IMR-90 (cell line): Measurements from ENCODE around the gene PACC1.

Experiments
- CEBPB ChIP-seq: IDR thresholded peaks from 2 replicates; pipeline ENCODE4 v1.6.1; 2012; ENCODE audit warnings: low read depth, low read length, improper control_type of control experiment
- CHD1 ChIP-seq: IDR thresholded peaks from 2 replicates; pipeline ENCODE4 v1.6.1; 2012; ENCODE audit warnings: low read depth, low read length, improper control_type of control experiment
- CTCF ChIP-seq: conservative IDR thresholded peaks from 2 replicates; pipeline ENCODE4 v1.5.1; 2012; ENCODE audit warnings: mild to moderate bottlenecking, low read depth, low read length, improper control_type of control experiment
- ELK1 ChIP-seq: fragments of 150-350 bp; IDR thresholded peaks from 2 replicates; pipeline ENCODE4 v1.6.1; 2016; ENCODE audit warnings: low read depth, mild to moderate bottlenecking, low read length, moderate library complexity, borderline replicate concordance
- FOS ChIP-seq: fragments of 150-350 bp; IDR thresholded peaks from 2 replicates; pipeline ENCODE4 v1.6.1; 2016; ENCODE audit warnings: low read depth, low read length
- MXI1 ChIP-seq: IDR thresholded peaks from 2 replicates; pipeline ENCODE4 v1.6.1; 2012; ENCODE audit warnings: low read depth, mild to moderate bottlenecking, low read length, moderate library complexity, borderline replicate concordance
- NFE2L2 ChIP-seq: fragments of 150-350 bp; IDR thresholded peaks from 2 replicates; pipeline ENCODE4 v1.6.1; 2016; ENCODE audit warnings: low read depth, mild to moderate bottlenecking, low read length
- POLR2A ChIP-seq: IDR thresholded peaks from 2 replicates; pipeline ENCODE4 v1.6.1; 2012; ENCODE audit warnings: mild to moderate bottlenecking, low read depth, low read length
- RAD21 ChIP-seq: IDR thresholded peaks from 2 replicates; pipeline ENCODE4 v1.6.1; 2012; ENCODE audit warnings: low read length, improper control_type of control experiment
- RCOR1 ChIP-seq: IDR thresholded peaks from 2 replicates; pipeline ENCODE4 v1.6.1; 2012; ENCODE audit warnings: mild to moderate bottlenecking, low read length, improper control_type of control experiment; ENCODE audit not compliant: insufficient replicate concordance
- RFX5 ChIP-seq: IDR thresholded peaks from 2 replicates; pipeline ENCODE4 v1.8.0; 2012; ENCODE audit warnings: low read depth, mild to moderate bottlenecking, low read length, moderate library complexity
- SMC3 ChIP-seq: fragments of 150-350 bp; IDR thresholded peaks from 2 replicates; pipeline ENCODE4 v1.6.1; 2016; ENCODE audit warnings: low read depth, mild to moderate bottlenecking, antibody characterized with exemption, low read length, moderate library complexity
- USF2 ChIP-seq: fragments of 150-350 bp; IDR thresholded peaks from 2 replicates; pipeline ENCODE4 v1.6.1; 2017; ENCODE audit warnings: mild to moderate bottlenecking, antibody characterized with exemption, low read length, low read depth

GRCh38 chr1:212367474-212368072 lies 47.1 kb downstream of the PACC1 start:
- TF ChIP-seq RFX5 (no peak), CTCF (no peak), POLR2A (no peak), FOS (no peak), ELK1 (no peak), RCOR1 (no peak), CEBPB (no peak), RAD21 (no peak), MXI1 (no peak), SMC3 (no peak), CHD1 (no peak), USF2 (no peak), NFE2L2 (no peak)
